IPS-NIHi7 (cell line): ENCODE results near the gene ZP1.

Experiments used
- DNase-seq: peaks from one replicate; pipeline ENCODE4 v3.0.0; 2012; ENCODE audit warnings: mixed read lengths; ENCODE audit errors: extremely low spot score

ZP1 gene

GRCh38 chr11:60923326-60923725, 56.0 kb downstream of the ZP1 start:
- no peak for DNase-seq

- no peak for DNase-seq
These were observed 56.4 kb downstream of the ZP1 start for GRCh38 chr11:60923800-60924109.

GRCh38 chr11:60924110-60924905, 57.0 kb downstream of the ZP1 start, which contains the start of gene TMEM132A:
Gene TMEM132A, plus strand, starts transcription at chr11:60924460. Its CDS starts 174 bp downstream, at chr11:60924634.
- DNase-seq: peak; percentile 94
